GM21825 (cell line): ENCODE results near the gene LAMA3.

ENCODE experiments used
- ATAC-seq: cut with Tn5 transposase; IDR thresholded peaks from one replicate; pipeline ENCODE4 v1.9.1; 2021; ENCODE audit warnings: mild to moderate bottlenecking, moderate library complexity; ENCODE audit not compliant: unreplicated experiment

LAMA3 gene

DNA sequence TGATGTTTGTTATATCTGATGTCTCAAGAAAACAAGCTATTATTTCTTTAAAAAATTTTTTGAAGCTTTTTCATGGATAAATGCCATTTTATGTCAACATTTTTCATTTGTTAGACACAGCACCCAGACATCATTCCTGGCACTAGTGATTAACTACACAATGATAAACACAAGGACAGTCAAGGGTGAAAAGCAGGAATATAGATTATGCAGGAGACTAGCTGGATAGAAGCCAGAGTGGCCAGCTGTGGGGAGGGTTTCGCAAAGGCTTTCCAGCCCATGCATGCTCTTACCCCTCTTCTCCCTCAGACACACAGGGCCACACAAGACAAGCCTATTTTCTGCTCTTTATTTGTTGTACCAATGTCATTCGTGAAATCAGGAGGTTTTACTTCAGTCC lies 198.2 kb downstream of the LAMA3 start:
- no peak for ATAC-seq

DNA sequence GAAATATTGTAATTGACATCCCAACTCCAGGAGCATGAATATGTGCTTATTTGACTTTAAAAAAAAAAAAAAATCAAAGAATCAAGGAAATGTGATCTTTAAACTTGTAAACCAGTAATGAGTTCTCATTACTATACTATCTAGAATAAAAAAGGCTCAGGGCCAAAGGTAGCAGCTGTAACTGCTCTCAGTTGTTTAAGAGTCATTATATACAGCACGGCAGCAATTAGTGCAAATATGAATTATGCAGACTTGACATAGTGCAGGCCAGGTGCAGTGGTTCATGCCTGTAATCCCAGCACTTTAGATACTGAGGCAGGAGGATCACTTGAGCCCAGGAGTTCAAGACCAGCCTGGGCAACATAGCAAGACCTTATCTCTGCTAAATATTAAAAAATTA lies 199.6 kb downstream of the LAMA3 start:
- ATAC-seq = no peak

DNA sequence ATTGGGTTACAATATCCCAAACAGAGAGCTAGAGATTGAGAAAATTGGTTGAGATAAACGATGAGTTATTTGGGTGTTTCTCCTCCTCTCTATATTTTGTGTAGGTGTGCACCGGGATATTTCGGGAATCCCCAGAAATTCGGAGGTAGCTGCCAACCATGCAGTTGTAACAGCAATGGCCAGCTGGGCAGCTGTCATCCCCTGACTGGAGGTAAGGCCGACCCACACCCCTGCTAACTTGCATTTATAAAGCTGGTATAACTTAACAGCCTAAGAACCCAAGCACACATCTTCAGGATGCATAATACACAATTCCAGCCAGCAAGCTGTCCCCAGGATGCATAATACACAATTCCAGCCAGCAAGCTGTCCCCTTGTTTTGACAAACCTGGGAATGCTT lies 200.7 kb downstream of the LAMA3 start:
- no peak for ATAC-seq

DNA sequence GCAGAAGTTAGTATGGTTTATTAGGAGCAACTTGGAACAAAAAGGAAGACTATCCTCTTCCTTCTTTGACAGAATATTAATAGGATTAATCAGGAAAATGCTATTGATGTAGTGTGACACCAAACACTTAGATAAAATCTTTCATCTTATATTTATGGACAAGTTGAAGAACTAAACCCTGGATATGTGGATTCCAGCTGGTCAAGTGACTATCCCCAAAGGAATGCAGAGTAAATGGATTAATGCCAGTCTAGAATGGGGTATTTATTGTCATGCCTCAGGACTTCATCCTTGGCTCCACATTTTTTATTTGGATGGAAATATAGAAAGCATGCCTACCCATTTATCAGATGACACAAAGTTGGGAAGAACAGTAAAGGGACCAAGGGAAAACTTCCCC lies 201.3 kb downstream of the LAMA3 start:
- ATAC-seq = no peak

DNA sequence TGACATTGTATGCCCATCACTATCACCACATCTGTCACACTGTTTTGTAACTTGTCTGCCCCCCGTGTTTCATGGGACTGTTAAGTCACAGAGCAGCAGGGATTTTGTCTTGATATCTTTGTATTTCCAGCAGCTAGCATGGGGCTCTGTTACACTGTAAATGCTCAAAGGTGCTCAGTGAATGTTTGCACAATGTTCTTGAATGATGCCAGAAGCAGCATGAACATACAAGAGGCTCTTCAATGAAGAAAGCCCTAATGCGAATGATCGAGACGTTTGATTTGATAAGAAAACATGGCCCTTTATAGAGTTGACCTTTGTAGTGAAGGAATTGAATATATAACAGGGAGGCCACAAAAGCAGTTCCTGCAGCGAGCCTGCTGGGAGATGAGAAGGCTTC lies 204.4 kb downstream of the LAMA3 start:
- no peak for ATAC-seq

DNA sequence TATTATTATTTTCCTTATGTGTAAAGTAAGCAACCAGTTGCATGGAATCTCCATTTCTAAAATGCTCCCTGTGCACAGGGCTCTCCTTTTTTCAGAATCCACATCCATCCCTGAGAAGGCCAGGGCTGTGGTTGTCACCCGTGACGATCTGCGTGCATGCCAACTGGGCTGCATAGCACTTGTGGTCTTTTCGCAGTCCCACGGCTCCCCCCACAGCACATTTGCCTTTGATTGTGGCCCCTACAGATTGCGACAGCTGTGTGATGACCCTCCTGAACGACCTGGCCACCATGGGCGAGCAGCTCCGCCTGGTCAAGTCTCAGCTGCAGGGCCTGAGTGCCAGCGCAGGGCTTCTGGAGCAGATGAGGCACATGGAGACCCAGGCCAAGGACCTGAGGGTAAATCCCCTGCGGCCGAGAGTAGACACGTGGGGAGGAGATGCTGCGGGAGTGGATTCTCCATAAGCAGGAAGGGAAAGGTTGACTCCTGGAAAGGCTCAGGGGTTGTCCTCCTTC lies 205.5 kb downstream of the LAMA3 start:
- no peak for ATAC-seq

DNA sequence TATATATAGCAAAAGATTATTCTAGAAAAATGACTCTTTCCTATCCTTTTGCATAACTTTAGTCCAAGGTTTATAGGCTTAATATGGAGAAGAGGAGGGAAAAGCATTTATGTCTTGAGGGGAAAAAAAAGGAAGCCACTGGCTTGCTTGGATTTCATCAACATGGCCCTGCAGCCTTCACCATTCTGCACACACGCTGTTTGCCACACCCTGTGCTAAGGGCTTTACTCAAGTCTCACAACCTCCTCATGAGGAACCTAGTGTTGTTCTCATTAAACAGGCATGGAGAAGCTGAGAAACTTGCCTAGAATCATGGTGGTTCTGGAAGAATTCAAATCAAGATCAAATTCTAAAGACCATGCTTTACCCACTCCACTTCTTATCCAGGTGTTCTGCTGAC lies 208.0 kb downstream of the LAMA3 start:
- ATAC-seq = no peak

DNA sequence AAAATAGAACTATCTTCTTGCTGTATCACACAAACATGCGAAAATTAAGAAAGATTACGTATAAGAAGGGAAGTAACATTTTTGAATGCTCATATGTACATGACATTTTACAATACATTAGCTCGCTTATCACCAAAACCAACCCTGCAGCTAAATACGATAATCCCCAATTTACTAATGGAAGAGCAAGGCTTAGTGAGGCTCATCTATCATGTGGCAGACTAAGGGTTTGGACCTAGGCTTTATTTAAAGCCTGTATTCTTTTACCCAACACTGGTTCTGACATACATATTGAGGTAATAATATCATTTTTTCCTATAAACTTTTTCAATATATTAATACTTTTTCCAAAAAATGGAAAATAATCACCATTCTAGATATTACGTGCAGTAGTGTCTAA lies 208.5 kb downstream of the LAMA3 start:
- no peak for ATAC-seq

DNA sequence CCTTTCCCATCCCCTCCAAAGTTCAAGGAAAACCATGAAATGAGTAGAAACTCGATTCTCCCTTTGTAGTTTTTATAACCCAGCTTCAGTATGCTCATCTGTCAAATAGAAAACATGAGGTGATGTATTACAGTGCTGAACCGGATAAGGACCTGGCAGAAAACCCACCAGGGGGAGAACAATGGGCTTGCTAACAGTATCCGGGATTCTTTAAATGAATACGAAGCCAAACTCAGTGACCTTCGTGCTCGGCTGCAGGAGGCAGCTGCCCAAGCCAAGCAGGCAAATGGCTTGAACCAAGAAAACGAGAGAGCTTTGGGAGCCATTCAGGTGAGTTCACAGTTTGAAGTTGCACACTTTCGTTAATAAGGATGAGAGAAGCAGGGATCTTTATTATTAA lies 211.7 kb downstream of the LAMA3 start:
- no peak for ATAC-seq

DNA sequence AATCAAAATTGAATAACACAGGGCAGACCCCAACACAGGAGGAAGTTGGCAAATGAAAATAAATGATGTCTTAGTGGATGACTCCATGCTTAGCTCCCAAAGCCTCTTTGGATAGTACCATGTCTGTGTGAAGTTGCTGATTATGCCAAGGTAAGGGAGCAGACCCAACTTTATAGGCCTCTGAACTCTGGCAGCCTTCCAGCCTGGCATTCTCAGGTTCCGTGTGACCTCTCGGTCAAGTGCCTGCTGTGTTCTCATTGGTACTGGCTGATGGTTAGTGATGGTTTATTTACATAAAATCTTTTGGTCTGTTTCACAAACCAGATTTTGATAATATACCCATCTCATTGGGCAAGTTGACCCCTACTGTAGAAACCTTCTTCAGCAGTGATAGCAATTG lies 213.1 kb downstream of the LAMA3 start:
- no peak for ATAC-seq

DNA sequence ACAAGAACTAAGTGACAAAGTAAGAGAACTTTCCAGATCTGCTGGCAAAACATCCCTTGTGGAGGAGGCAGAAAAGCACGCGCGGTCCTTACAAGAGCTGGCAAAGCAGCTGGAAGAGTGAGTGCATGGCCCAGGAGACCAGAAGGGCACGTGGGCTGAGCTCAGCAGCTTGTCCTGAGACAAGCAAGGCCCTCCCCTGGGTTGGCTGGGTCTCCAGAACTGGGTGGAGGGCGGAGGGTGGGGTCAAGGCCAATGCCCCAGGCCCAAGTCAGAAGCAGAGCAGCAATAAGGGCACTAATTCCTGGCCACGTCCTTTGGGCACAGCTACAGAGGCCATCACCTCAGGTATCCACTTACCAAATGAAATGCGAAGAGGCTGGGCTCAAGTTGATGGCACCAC lies 214.7 kb downstream of the LAMA3 start:
- no peak for ATAC-seq

DNA sequence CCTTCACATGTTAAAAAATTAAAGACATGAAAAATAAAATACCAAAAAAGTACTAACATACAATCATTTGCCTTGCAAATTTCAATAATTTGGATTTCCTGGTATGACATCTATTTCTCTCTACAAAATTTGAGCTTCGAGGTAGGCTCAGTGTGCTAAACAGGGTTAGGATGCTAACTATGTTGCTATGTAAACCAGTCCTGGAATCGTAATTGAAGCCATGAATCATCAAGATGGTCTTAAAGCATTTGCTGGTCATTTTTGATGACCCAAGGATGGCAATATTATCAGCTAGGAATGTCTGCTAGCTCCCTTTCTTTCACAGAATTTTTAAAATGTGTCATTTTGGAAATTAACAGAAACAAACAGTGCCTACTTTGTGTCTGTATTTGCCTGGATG lies 217.4 kb downstream of the LAMA3 start:
- ATAC-seq = no peak

DNA sequence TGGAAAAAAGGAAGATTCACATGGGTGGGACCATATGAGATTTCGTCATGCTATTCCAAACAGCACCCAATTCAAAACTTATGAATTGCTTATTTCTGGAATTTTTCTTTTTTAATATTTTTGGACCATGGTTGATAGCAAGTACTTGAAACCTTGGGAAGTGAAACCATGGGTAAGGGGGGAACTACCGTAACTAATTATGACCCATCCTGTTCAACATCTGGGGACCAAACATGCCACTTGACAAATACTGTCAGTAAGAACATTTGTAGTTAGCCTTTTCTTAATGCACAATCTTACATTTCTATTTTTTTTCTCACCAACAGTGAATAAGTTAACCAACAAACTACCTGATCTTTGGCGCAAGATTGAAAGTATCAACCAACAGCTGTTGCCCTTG lies 219.6 kb downstream of the LAMA3 start:
- no peak for ATAC-seq

DNA sequence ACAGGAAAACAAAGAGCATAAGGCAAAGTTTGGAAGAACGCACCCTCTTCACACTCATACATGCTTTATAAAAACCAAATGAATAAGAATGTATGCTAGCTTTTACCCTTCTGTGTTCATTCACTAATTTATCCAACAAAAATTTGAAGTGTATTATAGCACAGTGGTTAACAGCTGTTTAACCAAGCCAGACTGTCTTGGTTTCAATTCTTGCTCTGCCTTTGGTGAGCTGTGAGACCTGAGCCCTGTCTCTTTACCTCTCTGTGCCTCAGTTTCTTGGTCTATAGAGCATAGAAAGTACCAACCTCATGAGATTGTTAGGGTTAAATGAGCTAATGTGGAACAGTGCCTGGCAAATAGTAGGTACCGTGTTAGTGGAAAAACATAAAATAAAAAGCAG lies 220.8 kb downstream of the LAMA3 start:
- no peak for ATAC-seq

DNA sequence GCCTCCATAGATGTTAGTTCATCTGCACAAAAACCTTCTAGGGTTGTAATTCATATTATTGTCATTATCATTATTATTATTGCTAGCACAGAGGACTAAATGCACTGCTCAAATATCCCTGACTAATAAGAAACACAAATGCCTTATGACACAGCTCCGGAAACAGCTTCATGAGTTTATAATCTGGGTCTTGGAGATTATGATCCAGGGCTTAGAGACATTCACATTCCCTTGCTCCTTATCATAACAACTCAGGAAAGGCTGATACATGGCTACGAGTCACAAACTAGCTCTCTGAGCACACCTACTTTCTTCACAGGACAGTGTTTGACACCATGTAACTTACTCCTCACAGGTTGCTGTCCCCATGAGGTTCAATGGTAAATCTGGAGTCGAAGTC lies 223.1 kb downstream of the LAMA3 start:
- ATAC-seq = no peak

DNA sequence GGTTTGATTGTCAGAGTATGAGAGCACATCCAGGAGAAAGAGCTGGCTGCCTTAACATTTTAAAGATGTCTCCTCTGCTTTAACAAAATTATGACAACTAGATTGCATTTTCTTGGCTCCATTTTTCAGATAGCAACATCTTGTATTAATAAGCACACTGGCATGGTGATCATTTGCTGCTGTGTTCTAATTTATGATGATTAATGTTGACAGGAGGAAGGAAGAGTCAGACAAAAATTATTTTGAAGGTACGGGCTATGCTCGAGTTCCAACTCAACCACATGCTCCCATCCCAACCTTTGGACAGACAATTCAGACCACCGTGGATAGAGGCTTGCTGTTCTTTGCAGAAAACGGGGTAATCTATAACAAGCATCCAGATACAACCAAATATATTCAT lies 227.1 kb downstream of the LAMA3 start:
- ATAC-seq = no peak

DNA sequence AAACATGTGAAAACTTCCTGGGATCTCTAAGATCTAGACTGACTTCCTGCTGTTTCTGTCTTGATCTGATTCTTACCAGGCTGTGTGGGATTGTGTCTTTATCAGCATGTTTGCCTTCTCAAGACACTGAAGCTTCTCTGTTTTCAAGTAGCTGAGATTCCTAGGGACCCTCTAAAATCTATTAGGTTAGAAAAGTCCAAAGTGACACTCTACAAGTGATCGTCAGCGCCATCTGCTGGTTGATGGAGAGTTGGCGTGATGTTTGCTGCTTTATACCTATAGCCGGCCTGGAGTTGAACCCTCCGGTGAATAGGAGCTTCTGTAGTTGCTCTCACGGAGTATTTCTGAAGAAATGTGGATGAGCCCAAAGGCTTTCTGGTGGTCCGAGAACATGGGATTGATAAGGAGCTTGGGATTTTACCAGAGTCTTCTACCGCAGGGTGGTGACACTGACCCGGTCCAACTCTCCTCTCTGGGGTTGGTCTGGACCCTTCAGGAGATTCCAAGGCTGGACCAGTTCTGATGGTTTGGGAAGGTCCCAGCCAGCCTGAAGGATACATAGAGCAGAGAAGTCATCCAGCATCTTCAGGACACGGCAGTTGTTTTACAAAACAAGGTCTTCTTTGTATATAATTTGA lies 229.3 kb downstream of the LAMA3 start:
- no peak for ATAC-seq

DNA sequence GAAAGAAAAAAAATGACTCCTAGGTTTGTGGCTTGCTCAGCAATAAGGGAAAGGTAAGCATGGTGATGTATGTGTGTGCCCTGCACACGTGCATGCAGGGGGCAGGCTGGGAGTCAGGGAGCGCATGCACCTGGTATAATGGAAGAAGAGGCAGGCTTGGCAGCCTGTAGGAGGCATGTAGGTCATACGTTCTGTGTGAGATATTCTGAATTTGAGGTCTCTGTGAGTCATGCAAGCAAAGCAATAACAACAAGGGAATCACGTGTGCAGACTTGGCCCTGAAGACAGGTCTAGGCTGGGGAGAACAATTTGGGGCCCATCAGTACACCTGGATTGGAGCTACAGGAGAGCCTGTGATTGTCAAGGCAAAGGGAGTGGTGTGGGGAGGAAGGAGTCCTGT lies 230.8 kb downstream of the LAMA3 start:
- ATAC-seq = no peak

DNA sequence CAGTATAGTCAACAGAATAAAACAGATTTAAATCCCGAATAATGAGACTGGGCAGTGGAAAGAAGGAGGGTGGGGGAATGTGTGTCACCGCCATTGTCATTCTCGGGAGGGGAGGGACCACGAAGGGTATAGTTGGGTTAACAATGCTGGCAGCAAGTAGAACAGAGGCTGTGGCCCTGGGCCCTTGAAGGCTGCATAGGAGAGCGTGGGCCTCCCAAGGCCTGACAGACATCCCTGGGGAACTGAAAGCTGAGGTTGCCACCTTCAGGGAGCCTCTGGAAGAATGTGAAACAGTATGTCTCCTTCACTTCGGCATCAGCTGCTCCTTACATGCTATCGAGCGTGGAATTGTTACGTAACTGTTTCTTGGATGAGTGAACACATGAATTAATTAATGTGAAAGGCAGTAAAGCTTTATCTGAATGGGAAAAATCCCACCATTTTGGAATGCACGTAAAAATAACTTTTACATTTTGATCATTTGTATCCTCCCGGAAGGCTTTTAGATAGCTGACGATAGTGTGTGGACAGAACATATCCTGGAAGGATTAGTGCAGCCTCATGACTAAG lies 232.5 kb downstream of the LAMA3 start:
- ATAC-seq = no peak

DNA sequence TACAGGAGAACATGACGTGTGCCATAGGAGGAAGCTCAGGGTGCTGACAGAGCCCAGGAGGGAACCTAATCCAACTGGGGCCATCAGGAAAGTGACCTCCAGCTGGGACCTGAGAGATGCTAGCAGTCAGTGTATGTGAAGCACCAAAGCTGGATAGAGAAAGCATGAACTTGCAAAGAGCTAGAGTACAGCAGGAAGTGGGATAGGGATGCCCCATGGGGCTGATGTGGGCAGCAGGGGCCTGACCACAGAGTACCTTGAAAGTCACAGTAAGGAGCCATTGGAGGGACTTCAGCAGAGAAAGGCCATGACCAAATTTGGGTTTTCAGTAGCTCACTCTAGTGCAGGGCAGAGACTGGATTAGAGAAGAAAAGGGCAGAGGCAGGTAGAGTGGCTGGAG lies 233.7 kb downstream of the LAMA3 start:
- ATAC-seq = peak; percentile 69

DNA sequence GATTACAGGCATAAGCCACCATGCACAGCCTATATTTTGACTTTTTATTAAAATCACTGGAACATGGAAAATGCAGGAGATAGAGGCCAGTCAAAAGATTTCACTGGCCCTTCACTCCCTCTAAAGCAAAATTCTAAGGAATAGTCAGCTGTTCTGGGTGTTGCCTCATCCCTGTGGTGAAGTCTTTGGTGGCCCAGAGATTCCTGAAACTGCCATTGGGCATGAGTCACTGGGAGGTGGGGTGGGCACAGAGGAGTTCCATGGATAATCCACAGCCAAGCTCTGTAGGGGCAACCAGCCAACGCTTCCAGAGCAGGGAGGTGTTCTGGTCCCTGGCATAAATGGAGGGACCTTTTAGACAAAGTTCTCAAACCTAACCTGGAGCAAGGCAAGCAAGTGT lies 235.6 kb downstream of the LAMA3 start:
- no peak for ATAC-seq

DNA sequence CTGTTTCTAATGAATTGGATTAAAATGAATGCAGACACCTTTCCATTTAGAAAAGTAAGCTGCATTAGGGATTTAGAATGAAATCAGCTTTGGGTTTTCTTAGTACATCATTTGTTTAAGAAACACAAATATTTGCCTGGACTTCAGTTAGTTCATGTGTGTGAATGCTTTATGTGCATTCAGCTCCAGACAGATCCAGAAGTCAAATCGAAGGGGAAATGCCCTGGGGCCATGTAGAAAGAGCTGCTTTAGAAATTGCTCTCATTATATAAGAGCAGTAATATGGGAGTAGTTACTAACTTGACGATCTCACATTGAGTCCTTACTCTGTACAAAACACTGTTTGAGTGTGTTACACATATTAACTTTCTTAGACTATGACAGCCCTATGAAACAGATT lies 237.3 kb downstream of the LAMA3 start:
- no peak for ATAC-seq
